Astrocyte (in vitro differentiated cells and primary cell): Measurements from ENCODE around the gene PBX1.

ENCODE experiments used
- CTCF ChIP-seq: IDR thresholded peaks from 2 replicates; pipeline ENCODE4 v1.5.1; 2011; ENCODE audit warnings: low read depth, mild to moderate bottlenecking, inconsistent platforms, low read length, moderate library complexity; ENCODE audit not compliant: insufficient read depth
- EZH2 ChIP-seq: IDR thresholded peaks from 2 replicates; pipeline ENCODE4 v1.6.1; 2012; ENCODE audit warnings: mild to moderate bottlenecking, low read length, inconsistent platforms; ENCODE audit not compliant: insufficient read depth

DNA sequence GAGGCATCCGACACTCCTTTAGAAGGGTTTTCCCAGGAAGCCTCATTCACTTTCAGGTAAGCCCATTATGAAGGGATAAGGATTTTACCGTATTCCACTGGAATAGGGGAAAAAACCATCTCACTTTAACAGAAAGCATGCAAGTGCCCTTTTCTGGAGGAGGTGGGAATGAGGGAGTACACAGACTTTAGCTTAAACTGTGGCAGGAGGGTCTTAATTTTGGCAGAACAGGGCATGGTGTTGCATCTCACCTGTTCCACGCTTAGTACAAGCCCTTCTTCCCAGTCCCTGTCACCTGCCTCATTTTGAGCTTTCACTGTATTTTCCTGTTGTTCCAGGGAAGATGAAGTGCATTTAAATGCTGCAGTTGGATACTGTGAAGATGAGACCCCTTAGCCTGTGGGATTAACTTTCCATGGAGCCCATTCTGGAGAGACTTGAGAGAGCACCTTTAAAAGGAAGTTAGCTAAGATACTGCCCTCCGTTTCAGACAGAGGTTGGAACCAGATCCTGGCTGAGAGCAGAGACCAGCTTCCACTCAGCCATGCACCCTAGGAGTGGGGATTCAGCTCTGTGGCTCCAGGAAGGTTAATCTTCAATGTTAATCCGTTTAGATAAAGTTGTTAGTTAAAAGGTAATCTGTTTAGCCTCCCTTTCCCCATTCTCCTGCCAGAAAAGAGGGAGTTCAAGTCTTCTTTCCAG, 42.6 kb downstream of the PBX1 start:
- TF ChIP-seq CTCF (no peak), EZH2 (no peak)
